ENCODE measurements around the gene THOC5.

DNA sequence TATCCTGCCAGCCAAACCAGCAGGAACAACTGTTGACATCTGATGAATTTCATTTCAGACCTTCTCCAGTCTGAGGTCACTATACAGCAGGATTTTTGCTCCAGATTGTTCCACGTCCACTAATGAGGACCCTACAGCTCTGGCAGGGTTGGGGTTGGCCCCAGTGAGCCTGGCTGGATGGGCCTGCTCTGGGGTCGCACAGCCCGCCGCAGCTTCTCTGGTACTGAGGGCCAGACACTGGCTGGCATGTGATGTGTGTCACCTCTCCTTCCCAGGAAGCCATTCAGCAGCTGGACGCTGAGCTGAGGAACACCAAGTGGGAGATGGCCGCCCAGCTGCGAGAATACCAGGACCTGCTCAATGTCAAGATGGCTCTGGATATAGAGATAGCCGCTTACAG lies 68.1 kb downstream of the THOC5 start:
- TF ChIP-seq YY1 (tag by site-specific recombination; IDR thresholded peaks at IDR 0.05): no peak
- TF ChIP-seq, protein P1, sequence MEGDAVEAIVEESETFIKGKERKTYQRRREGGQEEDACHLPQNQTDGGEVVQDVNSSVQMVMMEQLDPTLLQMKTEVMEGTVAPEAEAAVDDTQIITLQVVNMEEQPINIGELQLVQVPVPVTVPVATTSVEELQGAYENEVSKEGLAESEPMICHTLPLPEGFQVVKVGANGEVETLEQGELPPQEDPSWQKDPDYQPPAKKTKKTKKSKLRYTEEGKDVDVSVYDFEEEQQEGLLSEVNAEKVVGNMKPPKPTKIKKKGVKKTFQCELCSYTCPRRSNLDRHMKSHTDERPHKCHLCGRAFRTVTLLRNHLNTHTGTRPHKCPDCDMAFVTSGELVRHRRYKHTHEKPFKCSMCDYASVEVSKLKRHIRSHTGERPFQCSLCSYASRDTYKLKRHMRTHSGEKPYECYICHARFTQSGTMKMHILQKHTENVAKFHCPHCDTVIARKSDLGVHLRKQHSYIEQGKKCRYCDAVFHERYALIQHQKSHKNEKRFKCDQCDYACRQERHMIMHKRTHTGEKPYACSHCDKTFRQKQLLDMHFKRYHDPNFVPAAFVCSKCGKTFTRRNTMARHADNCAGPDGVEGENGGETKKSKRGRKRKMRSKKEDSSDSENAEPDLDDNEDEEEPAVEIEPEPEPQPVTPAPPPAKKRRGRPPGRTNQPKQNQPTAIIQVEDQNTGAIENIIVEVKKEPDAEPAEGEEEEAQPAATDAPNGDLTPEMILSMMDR (tag by site-specific recombination; IDR thresholded peaks at IDR 0.05): no peak

Measured in HEK293 (cell line).